Measurements from ENCODE around the gene NCKAP5. TPM values are rescaled to one million over a fixed set of nuclear protein-coding genes. Genes with fewer than 3 reads are reported as not detected.

The NCKAP5 gene
- not detected for total RNA-seq

DNA sequence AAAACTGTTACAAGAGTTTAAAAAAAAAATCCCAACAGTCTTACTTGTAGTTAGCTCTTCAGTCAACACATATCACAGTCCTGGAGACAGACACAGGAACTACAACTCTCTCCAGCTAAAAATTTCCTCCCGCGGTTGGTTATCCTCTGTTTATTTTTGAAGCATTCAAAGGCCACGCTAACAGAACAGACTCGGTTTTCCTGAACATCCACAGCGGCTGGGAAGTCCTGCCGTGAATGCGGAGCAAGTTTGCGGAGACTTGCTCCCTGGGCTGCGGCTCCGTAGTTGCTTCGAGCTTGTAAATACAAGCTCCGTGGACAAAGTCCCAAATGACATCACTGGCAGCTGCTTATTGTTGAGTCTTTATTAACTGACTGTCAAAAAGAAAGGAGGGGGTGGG lies at the start of gene NCKAP5:
NCKAP5 (minus strand) TSS at position 292 of the 400 bp plus-strand sequence. CDS start 50,937 bp downstream, outside the sequence.
- ATAC-seq (ENCODE audit: low read depth) (no peak), DNase-seq (no peak)
- Mint-ChIP-seq H3K27me3 (peaks cover 13% of the 10 kb centered on the region), H3K9me3 (no peaks in the 10 kb centered on the region), H3K36me3 (no peaks in the 10 kb centered on the region), H3K4me1 (no peaks in the 10 kb centered on the region), H3K27ac (no peak within 1 kb of the TSS), H3K4me3 (no peak within 1 kb of the TSS)
- POLR2A ChIA-PET, result no interaction called here

DNA sequence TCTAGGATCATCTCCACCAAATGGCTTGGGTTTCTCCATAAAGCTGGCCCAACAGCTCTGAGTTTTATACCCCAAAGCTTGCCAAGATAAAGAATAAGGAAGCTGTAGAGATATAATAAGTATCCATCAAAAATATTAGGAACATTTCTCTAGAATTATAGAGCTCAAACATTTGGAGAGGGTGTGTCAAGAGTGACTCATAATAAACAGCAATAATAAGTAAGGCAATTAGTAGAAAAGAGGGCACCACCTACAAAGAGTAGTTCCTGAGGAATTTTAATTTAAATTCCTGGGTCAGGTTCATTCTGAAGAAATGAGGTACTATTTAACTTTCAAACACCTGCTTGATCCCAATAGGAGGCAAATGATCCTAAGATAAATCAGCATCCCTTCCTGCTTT lies 41.4 kb upstream of the NCKAP5 start:
- H3K4me1 Mint-ChIP-seq, result no peaks in the 10 kb centered on the region
- no peaks in the 10 kb centered on the region for H3K9me3 Mint-ChIP-seq
- H3K36me3 Mint-ChIP-seq, result no peaks in the 10 kb centered on the region
- H3K27ac Mint-ChIP-seq, result no peak overlapping the region
- no peak overlapping the region for H3K4me3 Mint-ChIP-seq
- POLR2A ChIA-PET, result no interaction called here
- H3K27me3 Mint-ChIP-seq, result no peaks in the 10 kb centered on the region
- DNase-seq (no peak), ATAC-seq (ENCODE audit: low read depth) (no peak)

DNA sequence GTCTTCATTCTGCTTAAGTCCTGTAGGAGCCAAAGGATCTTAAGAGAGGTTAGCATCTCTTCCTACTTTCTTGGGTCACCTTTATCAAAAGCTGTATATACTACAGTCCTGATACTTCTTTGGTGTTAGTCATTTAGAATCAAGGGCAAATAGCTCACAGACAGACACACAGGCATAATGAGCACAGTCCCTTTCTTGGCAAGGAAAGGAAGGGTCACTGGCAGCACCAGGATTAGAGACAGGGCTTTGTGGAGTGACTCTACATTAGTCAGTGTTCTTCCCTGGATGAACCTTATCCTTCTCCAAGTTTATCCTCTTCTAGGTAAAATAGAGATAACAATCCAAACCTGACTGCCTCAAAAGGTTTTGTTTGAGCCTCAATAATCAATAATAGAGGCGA lies 40.0 kb upstream of the NCKAP5 start:
- no peaks in the 10 kb centered on the region for H3K4me1 Mint-ChIP-seq

DNA sequence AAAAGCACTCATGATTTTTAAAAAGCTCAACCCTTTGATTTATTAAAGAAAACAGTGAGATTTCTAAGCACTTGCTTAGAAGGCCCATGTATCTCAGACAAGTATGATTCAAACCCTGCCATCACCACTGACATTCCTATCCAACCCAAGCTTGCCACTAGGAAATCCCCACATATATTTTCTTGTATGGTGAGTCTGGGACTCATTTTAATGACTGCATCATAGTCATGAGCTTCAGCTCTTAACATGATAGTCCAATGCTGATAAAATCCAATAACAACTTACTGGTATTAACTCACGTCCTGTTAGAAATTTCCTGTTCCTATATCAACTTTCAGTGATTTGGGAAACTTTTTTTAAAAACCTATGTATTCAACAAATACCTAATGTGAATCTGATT lies 39.4 kb upstream of the NCKAP5 start:
- Mint-ChIP-seq H3K36me3 (no peaks in the 10 kb centered on the region), H3K4me1 (no peaks in the 10 kb centered on the region), H3K4me3 (no peak overlapping the region), H3K27me3 (no peaks in the 10 kb centered on the region), H3K9me3 (no peaks in the 10 kb centered on the region), H3K27ac (no peak overlapping the region)
- POLR2A ChIA-PET, result no interaction called here
- ATAC-seq (ENCODE audit: low read depth) (no peak), DNase-seq (no peak)

More for the DNA sequence above, 40.0 kb upstream of the NCKAP5 start:
- Mint-ChIP-seq H3K27ac (no peak overlapping the region), H3K27me3 (no peaks in the 10 kb centered on the region), H3K36me3 (no peaks in the 10 kb centered on the region), H3K9me3 (no peaks in the 10 kb centered on the region), H3K4me3 (no peak overlapping the region)
- no peak for ATAC-seq (ENCODE audit: low read depth)
- DNase-seq, result no peak
- POLR2A ChIA-PET, result no interaction called here

DNA sequence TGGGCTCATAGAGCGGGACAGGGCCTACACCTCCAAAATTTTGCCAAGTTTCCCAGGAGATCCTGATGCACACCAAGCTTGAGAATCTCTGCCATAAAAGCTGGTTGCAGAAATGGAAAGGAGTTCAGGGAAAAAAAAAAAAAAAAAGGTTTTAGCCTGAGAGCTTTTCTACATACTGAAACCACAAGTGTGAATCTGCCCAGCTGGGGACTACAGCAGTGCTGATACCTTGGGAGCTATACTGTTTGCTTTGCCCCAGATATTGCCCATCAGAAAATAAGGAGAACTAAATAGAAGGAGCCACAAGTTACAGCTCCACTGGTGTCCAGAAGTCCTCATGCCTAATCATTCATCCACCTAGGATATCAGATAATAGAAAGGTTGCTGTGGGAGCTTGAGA lies 38.4 kb upstream of the NCKAP5 start:
- H3K4me1 Mint-ChIP-seq, result no peaks in the 10 kb centered on the region
- H3K27ac Mint-ChIP-seq, result no peak overlapping the region
- H3K36me3 Mint-ChIP-seq, result no peaks in the 10 kb centered on the region
- H3K4me3 Mint-ChIP-seq, result no peak overlapping the region
- DNase-seq (no peak), ATAC-seq (ENCODE audit: low read depth) (no peak)
- POLR2A ChIA-PET, result no interaction called here
- H3K27me3 Mint-ChIP-seq, result no peaks in the 10 kb centered on the region
- no peaks in the 10 kb centered on the region for H3K9me3 Mint-ChIP-seq

DNA sequence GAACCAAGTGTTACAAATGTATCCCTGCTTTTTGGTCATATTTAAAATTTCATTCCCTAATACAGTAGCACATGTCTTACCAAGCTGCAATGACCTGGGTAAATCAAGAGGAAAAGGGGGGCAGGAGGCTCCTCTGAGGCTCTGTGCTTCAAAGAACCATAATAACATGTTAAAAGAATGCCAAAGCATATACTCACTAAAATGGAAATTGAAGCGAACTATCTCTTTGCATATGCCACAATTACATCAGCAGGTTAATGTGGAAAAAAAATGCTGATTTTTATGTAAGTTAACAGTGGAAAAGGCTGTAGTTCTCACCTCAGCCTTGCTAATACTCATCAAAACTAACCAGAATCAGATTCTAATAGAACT lies 37.5 kb upstream of the NCKAP5 start:
- POLR2A ChIA-PET, result no interaction called here
- no peaks in the 10 kb centered on the region for H3K9me3 Mint-ChIP-seq
- DNase-seq (no peak), ATAC-seq (ENCODE audit: low read depth) (no peak)
- no peaks in the 10 kb centered on the region for H3K36me3 Mint-ChIP-seq
- no peaks in the 10 kb centered on the region for H3K4me1 Mint-ChIP-seq
- H3K4me3 Mint-ChIP-seq, result no peak overlapping the region
- no peak overlapping the region for H3K27ac Mint-ChIP-seq
- H3K27me3 Mint-ChIP-seq, result no peaks in the 10 kb centered on the region

DNA sequence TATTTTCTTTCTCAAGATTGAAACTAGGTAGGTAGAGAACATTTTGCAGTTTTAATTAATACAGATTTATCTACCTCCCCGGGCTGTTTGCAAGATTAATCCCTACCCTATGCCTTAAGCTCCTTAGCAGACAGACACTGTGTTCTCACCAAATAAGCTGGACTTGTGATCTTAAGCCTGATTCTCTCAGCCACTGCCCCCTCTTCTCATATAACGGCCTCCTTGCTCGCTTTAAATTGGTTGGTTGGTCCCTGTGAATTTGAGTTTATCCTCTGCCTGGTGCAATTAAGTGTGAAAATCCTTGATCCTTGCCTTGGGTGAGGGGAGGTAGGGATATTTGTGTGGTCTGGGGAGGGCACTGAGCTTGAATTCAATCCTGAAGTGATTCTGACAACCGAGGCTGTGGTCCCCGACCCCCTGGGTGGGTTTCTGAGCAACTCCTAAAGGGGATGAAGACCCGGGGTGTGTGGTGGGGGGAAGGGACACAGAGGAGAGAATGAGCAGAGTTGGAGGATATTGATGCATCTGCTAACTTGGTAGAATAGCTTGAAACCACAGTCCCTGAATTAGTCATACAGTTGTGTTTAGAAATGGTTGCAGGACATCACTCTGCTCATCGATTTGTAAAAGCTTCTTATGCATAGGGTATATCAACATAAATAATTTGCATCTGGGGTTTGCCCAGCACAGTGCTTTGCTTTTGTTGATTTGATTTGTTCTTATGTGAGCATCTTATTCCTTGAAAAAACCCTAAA lies 36.9 kb upstream of the NCKAP5 start:
- H3K9me3 Mint-ChIP-seq, result no peaks in the 10 kb centered on the region
- H3K4me3 Mint-ChIP-seq, result no peak overlapping the region
- no peaks in the 10 kb centered on the region for H3K27me3 Mint-ChIP-seq
- POLR2A ChIA-PET, result no interaction called here
- no peak overlapping the region for H3K27ac Mint-ChIP-seq
- no peaks in the 10 kb centered on the region for H3K4me1 Mint-ChIP-seq
- DNase-seq, result no peak
- ATAC-seq (ENCODE audit: low read depth), result no peak
- H3K36me3 Mint-ChIP-seq, result no peaks in the 10 kb centered on the region

DNA sequence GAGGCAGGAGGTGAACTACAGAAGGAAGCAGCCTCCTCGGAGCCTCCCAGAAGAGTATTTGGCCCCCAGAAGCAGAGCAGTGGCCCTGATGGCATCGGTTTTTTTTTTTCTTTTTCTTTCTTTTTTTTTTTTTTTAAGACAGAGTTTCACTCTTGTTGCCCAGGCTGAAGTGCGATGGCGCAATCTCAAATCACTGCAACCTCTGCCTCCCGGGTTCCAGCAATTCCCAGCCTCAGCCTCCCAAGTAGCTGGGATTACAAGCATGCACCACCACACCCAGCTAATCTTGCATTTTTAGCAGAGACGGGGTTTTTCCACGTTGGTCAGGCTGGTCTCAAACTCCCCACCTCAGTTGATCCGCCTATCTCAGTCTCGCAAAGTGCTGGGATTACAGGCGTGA lies 34.8 kb upstream of the NCKAP5 start:
- Mint-ChIP-seq H3K27ac (no peak overlapping the region), H3K4me1 (no peaks in the 10 kb centered on the region), H3K27me3 (no peaks in the 10 kb centered on the region), H3K9me3 (peaks cover 2% of the 10 kb centered on the region), H3K36me3 (no peaks in the 10 kb centered on the region), H3K4me3 (no peak overlapping the region)
- POLR2A ChIA-PET, result no interaction called here
- no peak for DNase-seq
- ATAC-seq (ENCODE audit: low read depth), result no peak

DNA sequence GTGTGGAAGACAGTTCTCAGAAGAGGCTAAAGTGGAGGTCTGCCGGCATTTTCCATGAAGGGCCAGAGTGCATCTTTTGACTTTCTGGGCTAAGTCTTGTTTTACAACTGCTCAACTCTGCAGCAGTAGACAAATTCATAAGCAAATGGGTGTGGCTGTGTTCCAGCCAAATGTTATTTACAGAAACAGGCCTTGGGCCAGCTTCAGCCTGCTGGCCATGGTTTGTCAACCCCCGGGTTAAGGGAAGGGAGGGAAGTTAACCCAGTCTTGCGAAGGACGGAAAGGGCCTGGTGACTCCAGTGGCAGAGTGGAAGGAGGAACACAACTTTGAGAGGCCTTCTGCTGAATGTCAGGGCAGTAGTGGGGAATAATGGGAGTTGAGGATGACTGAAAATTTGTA lies 34.3 kb upstream of the NCKAP5 start:
- DNase-seq (no peak), ATAC-seq (ENCODE audit: low read depth) (no peak)
- POLR2A ChIA-PET, result no interaction called here
- peaks cover 2% of the 10 kb centered on the region for H3K9me3 Mint-ChIP-seq
- no peak overlapping the region for H3K27ac Mint-ChIP-seq
- H3K4me3 Mint-ChIP-seq, result no peak overlapping the region
- H3K27me3 Mint-ChIP-seq, result no peaks in the 10 kb centered on the region
- H3K36me3 Mint-ChIP-seq, result no peaks in the 10 kb centered on the region
- H3K4me1 Mint-ChIP-seq, result no peaks in the 10 kb centered on the region

DNA sequence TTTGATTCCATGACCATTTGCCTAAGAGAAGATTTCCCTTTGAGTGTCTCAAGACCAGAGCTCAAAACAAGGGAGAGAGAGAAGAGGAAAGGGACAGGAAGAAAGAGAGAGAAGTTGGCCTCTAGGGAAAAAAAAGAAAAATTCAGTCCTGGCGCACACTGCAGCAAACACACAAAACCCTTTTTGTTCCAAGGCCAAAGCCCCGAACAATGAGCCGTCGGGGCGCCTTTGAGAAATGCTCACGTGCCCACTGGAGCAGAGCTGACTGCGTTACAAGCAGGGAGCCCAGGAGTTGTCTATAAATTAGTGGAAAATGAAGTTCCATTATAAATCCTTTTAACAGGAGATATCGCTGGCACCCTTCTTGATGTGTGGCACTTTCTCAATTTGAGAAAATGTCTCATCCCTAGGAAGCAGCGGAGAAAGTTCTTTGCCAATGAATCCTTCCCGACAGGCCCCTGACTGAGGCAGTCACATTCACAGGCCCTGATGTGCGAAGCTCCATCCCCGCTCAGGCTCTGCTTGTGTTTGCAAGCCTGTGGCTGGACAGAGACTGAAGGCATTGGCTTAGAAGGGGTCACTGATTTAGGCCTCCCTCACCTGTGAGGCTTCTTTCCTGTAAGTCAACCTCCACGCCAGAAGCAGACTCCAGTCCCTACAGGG lies 32.1 kb upstream of the NCKAP5 start:
- Mint-ChIP-seq H3K27ac (no peak overlapping the region), H3K4me1 (no peaks in the 10 kb centered on the region)
- POLR2A ChIA-PET, result no interaction called here

DNA sequence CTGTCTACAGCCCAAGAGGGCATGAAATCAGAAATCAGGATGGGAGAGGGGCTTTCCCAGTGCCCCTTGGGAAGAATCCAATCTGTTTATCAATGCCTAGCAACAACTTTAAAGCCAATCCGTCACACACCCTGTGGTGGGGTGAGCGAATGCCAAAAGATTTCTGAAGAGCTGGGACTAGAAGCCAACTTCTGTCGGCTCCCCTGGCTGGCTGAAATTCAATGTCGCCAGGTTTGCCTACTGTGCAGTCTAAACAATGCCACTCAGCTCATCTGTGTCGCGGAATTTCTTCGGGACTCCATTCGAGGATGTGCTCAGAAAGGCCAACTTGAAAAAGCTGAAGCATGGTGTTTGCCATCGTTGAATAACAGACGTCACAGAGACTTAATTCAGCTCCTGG lies 31.5 kb upstream of the NCKAP5 start:
- DNase-seq (no peak), ATAC-seq (ENCODE audit: low read depth) (no peak)
- H3K27ac Mint-ChIP-seq, result no peak overlapping the region
- POLR2A ChIA-PET, result no interaction called here
- no peaks in the 10 kb centered on the region for H3K36me3 Mint-ChIP-seq
- no peaks in the 10 kb centered on the region for H3K27me3 Mint-ChIP-seq
- H3K4me1 Mint-ChIP-seq, result no peaks in the 10 kb centered on the region
- no peak overlapping the region for H3K4me3 Mint-ChIP-seq
- H3K9me3 Mint-ChIP-seq, result peaks cover 2% of the 10 kb centered on the region

More for the DNA sequence above, 32.1 kb upstream of the NCKAP5 start:
- H3K9me3 Mint-ChIP-seq, result peaks cover 2% of the 10 kb centered on the region
- H3K27me3 Mint-ChIP-seq, result no peaks in the 10 kb centered on the region
- H3K4me3 Mint-ChIP-seq, result no peak overlapping the region
- DNase-seq, result no peak
- no peaks in the 10 kb centered on the region for H3K36me3 Mint-ChIP-seq
- ATAC-seq (ENCODE audit: low read depth), result no peak

DNA sequence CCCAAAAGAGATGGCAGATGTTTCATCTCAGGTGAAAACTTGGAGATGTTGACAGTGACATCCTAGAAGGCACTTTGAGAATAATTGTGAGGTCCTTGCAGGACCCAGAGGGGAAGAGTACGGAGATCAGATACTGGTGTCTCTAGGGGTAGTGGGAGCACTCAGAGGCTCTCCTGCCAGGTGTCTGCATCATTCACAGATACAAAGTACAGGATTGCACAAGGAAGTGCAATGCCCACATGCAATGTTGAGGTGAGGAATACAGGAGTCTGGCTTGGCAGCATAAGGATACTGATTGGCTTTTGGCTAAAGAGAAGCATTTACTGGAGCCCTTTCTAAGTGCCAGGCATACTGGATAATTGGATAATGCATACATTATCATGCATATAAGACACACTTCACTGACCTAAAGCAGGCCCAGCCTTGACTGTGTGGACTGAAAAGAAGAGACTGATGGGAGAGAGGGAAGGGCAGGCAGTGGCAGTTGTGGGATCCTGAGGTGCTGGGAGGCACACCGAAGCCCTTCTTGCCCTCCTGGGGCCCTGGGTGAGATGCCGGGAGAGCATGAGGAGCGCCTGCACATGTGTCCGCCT lies 31.0 kb upstream of the NCKAP5 start:
- Mint-ChIP-seq H3K27ac (no peak overlapping the region), H3K36me3 (no peaks in the 10 kb centered on the region), H3K27me3 (no peaks in the 10 kb centered on the region), H3K9me3 (peaks cover 2% of the 10 kb centered on the region), H3K4me3 (no peak overlapping the region), H3K4me1 (no peaks in the 10 kb centered on the region)
- no peak for DNase-seq
- POLR2A ChIA-PET, result no interaction called here
- ATAC-seq (ENCODE audit: low read depth), result no peak

DNA sequence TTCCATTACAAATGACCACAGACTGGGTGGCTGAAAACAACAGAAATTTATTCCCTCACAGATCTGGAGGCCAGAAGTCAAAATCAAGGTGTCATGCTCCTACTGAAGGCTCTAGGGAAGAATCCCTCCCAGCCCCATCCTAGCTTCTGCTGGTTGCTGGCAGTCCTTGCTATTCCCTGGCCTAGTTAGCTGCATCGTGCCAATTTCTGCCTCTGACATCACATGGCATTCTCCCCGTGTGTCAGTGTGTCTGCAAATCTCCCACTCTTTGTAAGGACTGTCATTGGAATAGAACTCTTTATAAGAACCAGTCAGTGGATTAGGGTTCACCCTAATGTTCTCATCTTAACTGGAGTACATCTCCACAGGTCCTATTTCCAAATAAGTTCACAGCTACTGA lies 30.5 kb upstream of the NCKAP5 start:
- no peak for ATAC-seq (ENCODE audit: low read depth)
- DNase-seq, result no peak
- Mint-ChIP-seq H3K36me3 (no peaks in the 10 kb centered on the region), H3K27me3 (no peaks in the 10 kb centered on the region), H3K27ac (no peak overlapping the region), H3K9me3 (peaks cover 2% of the 10 kb centered on the region), H3K4me1 (no peaks in the 10 kb centered on the region), H3K4me3 (no peak overlapping the region)
- POLR2A ChIA-PET, result no interaction called here

DNA sequence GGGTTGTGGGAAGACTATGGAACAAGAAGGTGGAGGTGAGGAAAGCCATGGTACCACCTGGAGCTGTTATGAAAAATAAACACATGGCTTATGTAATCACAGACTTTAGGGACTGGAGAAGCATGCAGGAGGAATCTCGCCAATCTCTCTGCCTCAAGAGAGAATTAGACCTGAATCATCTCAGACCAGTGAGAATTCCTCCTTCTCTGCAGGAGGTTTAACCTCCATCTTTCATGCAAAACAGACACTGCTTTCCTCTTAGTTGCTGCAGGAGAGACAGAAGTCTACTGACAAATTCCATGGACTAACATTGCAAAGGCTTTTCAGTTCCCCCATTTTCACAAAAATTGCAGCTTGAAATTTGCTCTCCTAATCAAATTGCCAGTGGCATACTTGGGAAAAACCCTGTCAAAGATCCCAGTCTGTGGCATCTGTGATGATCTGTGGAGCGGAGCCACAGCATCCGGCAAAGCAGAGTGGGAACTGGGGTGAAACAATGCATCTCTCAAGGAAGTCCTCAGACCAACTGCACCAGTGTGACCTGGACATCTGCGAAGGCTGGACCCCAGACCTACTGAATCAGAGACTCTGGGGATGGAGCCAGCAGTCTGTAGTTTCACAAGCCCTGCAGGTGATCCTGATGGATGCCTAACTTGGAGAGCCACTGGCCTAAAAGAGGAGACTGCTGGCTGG lies 28.6 kb upstream of the NCKAP5 start:
- no peaks in the 10 kb centered on the region for H3K36me3 Mint-ChIP-seq
- POLR2A ChIA-PET, result no interaction called here
- H3K27me3 Mint-ChIP-seq, result no peaks in the 10 kb centered on the region
- no peak overlapping the region for H3K4me3 Mint-ChIP-seq
- H3K4me1 Mint-ChIP-seq, result no peaks in the 10 kb centered on the region
- H3K9me3 Mint-ChIP-seq, result peaks cover 2% of the 10 kb centered on the region
- H3K27ac Mint-ChIP-seq, result no peak overlapping the region
- ATAC-seq (ENCODE audit: low read depth) (no peak), DNase-seq (no peak)

Data from activated naive CD8-positive, alpha-beta T cell treated with anti-CD3 and anti-CD28 coated beads, Interleukin-2, amount 10 ng/mL, durations not matched to agents 7 days and 5 days (primary cell).